ENCODE data around the gene MLPH. TPM values are rescaled to one million over a fixed set of nuclear protein-coding genes. Genes with fewer than 3 reads are reported as not detected.

MLPH gene
- total and polyA plus RNA-seq, 2 of the 13 experiments (the other 11 are each of a cell fraction or from before 2014, with no cell fraction given) = 0.12 TPM; not detected in 1

DNA sequence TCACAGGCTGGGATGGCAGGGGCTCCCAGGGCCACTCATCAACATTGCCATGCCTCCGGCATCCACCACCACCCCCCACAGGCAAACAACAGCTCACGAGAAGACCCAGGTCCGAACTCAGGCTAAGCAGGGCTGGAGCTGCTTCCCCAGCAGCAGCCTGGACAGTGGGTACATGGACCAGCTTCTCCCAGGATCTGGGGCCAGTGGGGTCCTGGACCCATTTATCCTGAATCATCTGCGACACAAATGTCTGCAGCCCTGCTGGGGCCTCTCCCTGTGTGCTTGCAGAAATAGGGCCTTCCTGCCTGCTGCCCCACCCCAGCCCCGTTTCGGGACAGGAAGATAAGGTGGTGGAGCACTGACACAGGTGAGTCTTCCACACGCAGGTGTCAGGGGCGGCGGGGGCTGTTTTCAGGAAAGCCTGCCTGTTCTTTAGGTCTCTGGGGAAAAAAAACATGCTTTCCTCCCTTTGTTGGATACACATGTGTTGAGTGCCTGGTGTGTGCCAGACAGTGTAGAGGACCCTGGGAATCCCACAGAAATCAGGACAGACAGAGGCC lies 83.8 kb downstream of the MLPH start:
- H3K27ac ChIP-seq (ENCODE audit: extremely low read length, insufficient read depth, low read length) = no peak overlapping the region
- H3K27me3 ChIP-seq (ENCODE audit: control insufficient read depth in 1 of 2, insufficient read depth in 2 of 2, low read length in 2 of 2) = peaks cover 0 to 13% of the 10 kb centered on the region in 2 experiments; a peak in 3 of 5 replicates
- DNase-seq (ENCODE audit: low spot score) (no peak), ATAC-seq (no peak), FAIRE-seq (no peak)
- BruUV-seq (replicated peaks) = no TSS peak
- no peaks in the 10 kb centered on the region for H3K9me3 ChIP-seq (ENCODE audit: low read length)
- H3K9ac ChIP-seq (ENCODE audit: insufficient read depth, low read depth, low read length) = no peak overlapping the region
- 44% methylated on average over 8 of the region's 9 CpGs for WGBS (ENCODE audit: low lambda C conversion rate)
- H2AFZ ChIP-seq (ENCODE audit: low read length) = no peak overlapping the region
- no peak overlapping the region for H3K4me2 ChIP-seq (ENCODE audit: low read depth, low read length)
- intact Hi-C loops (cut with micrococcal nuclease; ENCODE audit: unreplicated experiment) = no loop called here
- H3K79me2 ChIP-seq (ENCODE audit: insufficient read depth, low read length) = no peaks in the 10 kb centered on the region
- H3K4me3 ChIP-seq (replicated peaks in 1 of 3; ENCODE audit: insufficient read depth in 1 of 3, low read depth in 2 of 3, low read length in 3 of 3) = no peak overlapping the region
- no peaks in the 10 kb centered on the region for H4K20me1 ChIP-seq (ENCODE audit: insufficient read depth, low read length)
- ChIA-PET CTCF (ENCODE audit: low intra/inter-chr PET ratio, low total read pairs) (interaction anchor here (1.0 to 4.9 kb wide), 3 partner anchors 59 to 417 kb away, joined by 3 to 109 read pairs (median 31); no protein-coding TSS in a partner anchor), POLR2A (interaction anchor here (1.7 kb wide), 1 partner anchor 95 kb away, joined by 4 read pairs; no protein-coding TSS in a partner anchor)
- TF ChIP-seq RBM22 (optimal IDR thresholded peaks at IDR 0.05; ENCODE audit: low read length) (no peak), FOXA3 (CRISPR knock-in tag; IDR thresholded peaks at IDR 0.05) (no peak), ZNF605 (CRISPR knock-in tag; IDR thresholded peaks at IDR 0.05) (no peak), ZSCAN25 (CRISPR knock-in tag; IDR thresholded peaks at IDR 0.05) (no peak), AGO2 (optimal IDR thresholded peaks at IDR 0.05; ENCODE audit: low read depth, low read length) (peak; percentile 26), SKI (IDR thresholded peaks at IDR 0.05; ENCODE audit: partially characterized antibody) (no peak)
- TF ChIP-seq, protein P1, sequence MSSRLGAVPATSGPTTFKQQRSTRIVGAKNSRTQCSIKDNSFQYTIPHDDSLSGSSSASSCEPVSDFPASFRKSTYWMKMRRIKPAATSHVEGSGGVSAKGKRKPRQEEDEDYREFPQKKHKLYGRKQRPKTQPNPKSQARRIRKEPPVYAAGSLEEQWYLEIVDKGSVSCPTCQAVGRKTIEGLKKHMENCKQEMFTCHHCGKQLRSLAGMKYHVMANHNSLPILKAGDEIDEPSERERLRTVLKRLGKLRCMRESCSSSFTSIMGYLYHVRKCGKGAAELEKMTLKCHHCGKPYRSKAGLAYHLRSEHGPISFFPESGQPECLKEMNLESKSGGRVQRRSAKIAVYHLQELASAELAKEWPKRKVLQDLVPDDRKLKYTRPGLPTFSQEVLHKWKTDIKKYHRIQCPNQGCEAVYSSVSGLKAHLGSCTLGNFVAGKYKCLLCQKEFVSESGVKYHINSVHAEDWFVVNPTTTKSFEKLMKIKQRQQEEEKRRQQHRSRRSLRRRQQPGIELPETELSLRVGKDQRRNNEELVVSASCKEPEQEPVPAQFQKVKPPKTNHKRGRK (CRISPR knock-in tag; IDR thresholded peaks at IDR 0.05) = no peak
- peaks cover 19% of the 10 kb centered on the region for H3K4me1 ChIP-seq (ENCODE audit: insufficient read depth, low read length)
- no peaks in the 10 kb centered on the region for H3K36me3 ChIP-seq (replicated peaks in 1 of 2; ENCODE audit: control insufficient read depth in 1 of 2, insufficient read depth in 2 of 2, low read length in 2 of 2)
- in situ Hi-C loops (cut with HindIII; ENCODE audit: extremely low pct_ligation_motif_present, low pct_unique_long_range_greater_than_20kb) = loop anchor here (5.0 kb wide), 2 partner anchors 59 to 414 kb away; no protein-coding TSS in a partner anchor
